ENCODE data around the gene ANKRD6.

- no peak for TF ChIP-seq CTCF (IDR thresholded peaks at IDR 0.05; ENCODE audit: extremely low read depth in 1 of 2, insufficient read depth in 1 of 2, low read depth in 1 of 2, low read length in 2 of 2)
- no peak for TF ChIP-seq JUN (IDR thresholded peaks at IDR 0.05; ENCODE audit: borderline replicate concordance, insufficient read depth, insufficient read length, low read depth)
- TF ChIP-seq EZH2 (IDR thresholded peaks at IDR 0.05; ENCODE audit: borderline replicate concordance, low read depth, low read length, severe bottlenecking) = no peak
- TF ChIP-seq MAX (IDR thresholded peaks at IDR 0.05; ENCODE audit: insufficient read depth, insufficient read length) = no peak
Measured at GRCh38 chr6:89400912-89401399, 32.0 kb upstream of the ANKRD6 start.
